MM.1S (cell line): ENCODE data around the gene ADPRS.

ENCODE experiments used
- CTCF ChIP-seq: fragments of 300-600 bp; sonication (generic); IDR thresholded peaks from 2 replicates; pipeline ENCODE4 v1.5.1; 2016; ENCODE audit warnings: antibody characterized with exemption, low read length, mixed read lengths
- EZH2 ChIP-seq: fragments of 300-600 bp; sonication (generic); optimal IDR thresholded peaks from 2 replicates; pipeline ENCODE3; 2017; ENCODE audit warnings: low read depth, mild to moderate bottlenecking, antibody characterized with exemption, low read length, mixed read lengths

- TF ChIP-seq CTCF (peak; percentile 97), EZH2 (no peak)
These were observed at the start of gene ADPRS for GRCh38 chr1:36088577-36089392.
